GM12878 (cell line): Measurements from ENCODE around the gene CAMKK1. TPM values are rescaled to one million over a fixed set of nuclear protein-coding genes. Genes with fewer than 3 reads are reported as not detected.
A peak's percentile ranks its signal among the peaks of the same experiment; 100 is the strongest.

Source experiments
- BMI1 ChIP-seq: fragments of 450-650 bp; IDR thresholded peaks from 2 replicates; pipeline ENCODE4 v1.6.1; 2016; ENCODE audit warnings: mild to moderate bottlenecking, moderate library complexity, borderline replicate concordance
- CBFB ChIP-seq: IDR thresholded peaks from 2 replicates; pipeline ENCODE4 v1.6.1; 2016; ENCODE audit warnings: antibody characterized with exemption, low read depth
- ESRRA ChIP-seq: IDR thresholded peaks from 2 replicates; pipeline ENCODE4 v1.6.1; 2012; ENCODE audit warnings: mild to moderate bottlenecking, low read length, improper control_type of control experiment
- HSF1 ChIP-seq: fragments of 150-350 bp; IDR thresholded peaks from 2 replicates; pipeline ENCODE4 v1.6.1; 2014; ENCODE audit warnings: mild to moderate bottlenecking, low read depth, low read length
- MYB ChIP-seq: fragments of 150-350 bp; IDR thresholded peaks from 2 replicates; pipeline ENCODE4 v1.6.1; 2014; ENCODE audit warnings: mild to moderate bottlenecking, low read depth, low read length, borderline replicate concordance
- PML ChIP-seq: IDR thresholded peaks from 2 replicates; pipeline ENCODE4 v1.6.1; 2012; ENCODE audit warnings: low read length, inconsistent platforms
- RAD21 ChIP-seq: IDR thresholded peaks from 2 replicates; pipeline ENCODE4 v1.6.1; 2011; ENCODE audit warnings: mild to moderate bottlenecking, low read depth, low read length, moderate library complexity; ENCODE audit not compliant: insufficient read depth
- RB1 ChIP-seq: fragments of 450-650 bp; formaldehyde crosslinking; IDR thresholded peaks from 2 replicates; pipeline ENCODE4 v1.6.1; 2017; ENCODE audit warnings: mild to moderate bottlenecking, borderline replicate concordance
- ZNF207 ChIP-seq: fragments of 450-650 bp; IDR thresholded peaks from 2 replicates; pipeline ENCODE4 v1.6.1; 2014; ENCODE audit warnings: antibody characterized with exemption, mild to moderate bottlenecking, borderline replicate concordance
- polyA plus RNA-seq, 11 experiments: library from polyadenylated mRNA; depleted of rRNA in 4 of 11; unstranded in 6 of 11; stranded (reverse) in 5 of 11; fragments of >200 nt; fragmentation: Nextera tagmentation in 4 of 11; fragmentation: Illumina TruSeq in 1 of 11; extraction: Ambion mirVana in 4 of 11; extraction: Trizol in 1 of 11; gene quantifications; 1 replicate in 1 of 11; 2 replicates in 10 of 11; pipeline versions ENCODE4 v1.2.1 to v1.2.3, GENCODE V29; 2011 to 2016; ENCODE audit warnings: inconsistent platforms in 2 of 11, missing spikeins in 2 of 11, low read depth in 1 of 11
- total RNA-seq, 4 experiments: library from RNA; depleted of rRNA in 3 of 4; stranded (reverse); fragments of >200 nt in 3 of 4; fragmentation: Illumina TruSeq in 1 of 4; extraction: Trizol in 1 of 4; gene quantifications; 2 replicates each; pipeline versions ENCODE4 v1.2.1 to v1.2.3, GENCODE V29; 2013 to 2021
- TF ChIP-seq, protein P1 (sequence below): fragments of 450-650 bp; IDR thresholded peaks from 2 replicates; pipeline ENCODE4 v1.6.1; 2016; ENCODE audit warnings: mild to moderate bottlenecking, moderate library complexity, borderline replicate concordance

The CAMKK1 gene
- total and polyA plus RNA-seq, 10 of the 15 experiments (the other 5 are each of a cell fraction or from before 2014, with no cell fraction given), result 0.06 to 0.84 (median 0.37) TPM

DNA sequence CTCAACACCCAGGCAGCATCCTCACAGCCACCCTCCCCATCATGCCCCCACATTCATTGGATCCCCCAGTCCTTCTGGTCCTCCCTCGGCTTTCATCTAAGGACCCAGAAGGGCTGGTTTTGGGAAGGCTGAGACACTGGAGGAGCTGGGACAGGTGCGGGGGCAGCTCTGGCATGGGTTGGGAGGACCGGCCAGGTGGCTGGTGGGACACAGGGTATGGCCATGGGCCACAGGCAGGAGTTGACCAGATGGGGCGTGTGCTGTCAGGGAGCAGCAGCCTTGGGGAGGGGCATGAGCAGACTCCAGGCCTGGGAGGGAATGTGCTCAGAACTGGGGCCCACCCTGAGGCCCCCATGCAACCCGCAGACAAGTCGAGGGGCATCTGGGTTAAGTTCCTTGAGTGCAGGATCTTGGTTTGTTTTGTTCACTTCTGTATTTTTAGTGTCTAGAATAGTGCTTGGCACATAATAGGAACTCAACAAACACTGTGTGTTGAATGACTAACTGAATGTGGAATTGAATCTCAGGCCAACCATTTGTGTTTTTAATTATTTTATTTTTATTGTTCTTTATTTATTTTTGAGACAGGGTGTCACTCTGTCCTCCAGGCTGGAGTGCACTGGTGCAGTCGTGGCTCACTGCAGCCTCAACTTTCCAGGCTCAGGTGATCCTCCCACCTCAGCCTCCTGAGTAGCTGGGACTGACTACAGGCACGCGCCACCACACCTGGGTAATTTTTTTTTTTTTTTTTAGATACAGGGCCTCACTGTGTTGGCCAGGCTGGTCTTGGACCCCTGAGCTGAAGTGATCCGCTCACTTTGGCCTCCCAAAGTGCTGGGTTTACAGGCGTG, 17.8 kb upstream of the CAMKK1 start (continued):
- TF ChIP-seq HSF1 (no peak), ESRRA (no peak), RB1 (peak; percentile 21; the same call in 1 of the 2 replicates), ZNF207 (no peak), PML (no peak), CBFB (no peak), BMI1 (0 out of 2 replicates have a peak, but pooled peaks have one; percentile 21), RAD21 (no peak), MYB (no peak)
- TF ChIP-seq, protein P1, sequence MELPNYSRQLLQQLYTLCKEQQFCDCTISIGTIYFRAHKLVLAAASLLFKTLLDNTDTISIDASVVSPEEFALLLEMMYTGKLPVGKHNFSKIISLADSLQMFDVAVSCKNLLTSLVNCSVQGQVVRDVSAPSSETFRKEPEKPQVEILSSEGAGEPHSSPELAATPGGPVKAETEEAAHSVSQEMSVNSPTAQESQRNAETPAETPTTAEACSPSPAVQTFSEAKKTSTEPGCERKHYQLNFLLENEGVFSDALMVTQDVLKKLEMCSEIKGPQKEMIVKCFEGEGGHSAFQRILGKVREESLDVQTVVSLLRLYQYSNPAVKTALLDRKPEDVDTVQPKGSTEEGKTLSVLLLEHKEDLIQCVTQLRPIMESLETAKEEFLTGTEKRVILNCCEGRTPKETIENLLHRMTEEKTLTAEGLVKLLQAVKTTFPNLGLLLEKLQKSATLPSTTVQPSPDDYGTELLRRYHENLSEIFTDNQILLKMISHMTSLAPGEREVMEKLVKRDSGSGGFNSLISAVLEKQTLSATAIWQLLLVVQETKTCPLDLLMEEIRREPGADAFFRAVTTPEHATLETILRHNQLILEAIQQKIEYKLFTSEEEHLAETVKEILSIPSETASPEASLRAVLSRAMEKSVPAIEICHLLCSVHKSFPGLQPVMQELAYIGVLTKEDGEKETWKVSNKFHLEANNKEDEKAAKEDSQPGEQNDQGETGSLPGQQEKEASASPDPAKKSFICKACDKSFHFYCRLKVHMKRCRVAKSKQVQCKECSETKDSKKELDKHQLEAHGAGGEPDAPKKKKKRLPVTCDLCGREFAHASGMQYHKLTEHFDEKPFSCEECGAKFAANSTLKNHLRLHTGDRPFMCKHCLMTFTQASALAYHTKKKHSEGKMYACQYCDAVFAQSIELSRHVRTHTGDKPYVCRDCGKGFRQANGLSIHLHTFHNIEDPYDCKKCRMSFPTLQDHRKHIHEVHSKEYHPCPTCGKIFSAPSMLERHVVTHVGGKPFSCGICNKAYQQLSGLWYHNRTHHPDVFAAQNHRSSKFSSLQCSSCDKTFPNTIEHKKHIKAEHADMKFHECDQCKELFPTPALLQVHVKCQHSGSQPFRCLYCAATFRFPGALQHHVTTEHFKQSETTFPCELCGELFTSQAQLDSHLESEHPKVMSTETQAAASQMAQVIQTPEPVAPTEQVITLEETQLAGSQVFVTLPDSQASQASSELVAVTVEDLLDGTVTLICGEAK, result peak; percentile 56; the same call in 1 of the 2 replicates
